Adipose tissue (tissue), 3 donors: ENCODE measurements around the gene SFXN4. TPM values are rescaled to one million over a fixed set of nuclear protein-coding genes. Genes with fewer than 3 reads are reported as not detected.

Experiments used
- H3K27ac ChIP-seq: one replicate; pipeline ENCODE4 v1.5.1; 2013; ENCODE audit warnings: low read depth, low read length
- WGBS, 3 donors: extraction: QIAGEN DNeasy Blood & Tissue Kit; methylation state at CpG; one replicate each; pipeline ENCODE4 v1.1.7; 2013; 5-methylcytosine and 5-hydroxymethylcytosine counted together
- polyA plus RNA-seq, 3 donors: library from polyadenylated mRNA; stranded (reverse); fragments of 200-250 nt; gene quantifications; one replicate each; pipeline ENCODE4 v1.2.3, GENCODE V29; 2013
- donor health status: healthy with polysubstance abuse.
- donor health status: Bipolar disorder and iron deficiency.
- donor health status: healthy.

SFXN4 gene, protein sequence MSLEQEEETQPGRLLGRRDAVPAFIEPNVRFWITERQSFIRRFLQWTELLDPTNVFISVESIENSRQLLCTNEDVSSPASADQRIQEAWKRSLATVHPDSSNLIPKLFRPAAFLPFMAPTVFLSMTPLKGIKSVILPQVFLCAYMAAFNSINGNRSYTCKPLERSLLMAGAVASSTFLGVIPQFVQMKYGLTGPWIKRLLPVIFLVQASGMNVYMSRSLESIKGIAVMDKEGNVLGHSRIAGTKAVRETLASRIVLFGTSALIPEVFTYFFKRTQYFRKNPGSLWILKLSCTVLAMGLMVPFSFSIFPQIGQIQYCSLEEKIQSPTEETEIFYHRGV
- 10 to 100 TPM; 20.7 to 32.7 (median 24.5) TPM for polyA plus RNA-seq

DNA sequence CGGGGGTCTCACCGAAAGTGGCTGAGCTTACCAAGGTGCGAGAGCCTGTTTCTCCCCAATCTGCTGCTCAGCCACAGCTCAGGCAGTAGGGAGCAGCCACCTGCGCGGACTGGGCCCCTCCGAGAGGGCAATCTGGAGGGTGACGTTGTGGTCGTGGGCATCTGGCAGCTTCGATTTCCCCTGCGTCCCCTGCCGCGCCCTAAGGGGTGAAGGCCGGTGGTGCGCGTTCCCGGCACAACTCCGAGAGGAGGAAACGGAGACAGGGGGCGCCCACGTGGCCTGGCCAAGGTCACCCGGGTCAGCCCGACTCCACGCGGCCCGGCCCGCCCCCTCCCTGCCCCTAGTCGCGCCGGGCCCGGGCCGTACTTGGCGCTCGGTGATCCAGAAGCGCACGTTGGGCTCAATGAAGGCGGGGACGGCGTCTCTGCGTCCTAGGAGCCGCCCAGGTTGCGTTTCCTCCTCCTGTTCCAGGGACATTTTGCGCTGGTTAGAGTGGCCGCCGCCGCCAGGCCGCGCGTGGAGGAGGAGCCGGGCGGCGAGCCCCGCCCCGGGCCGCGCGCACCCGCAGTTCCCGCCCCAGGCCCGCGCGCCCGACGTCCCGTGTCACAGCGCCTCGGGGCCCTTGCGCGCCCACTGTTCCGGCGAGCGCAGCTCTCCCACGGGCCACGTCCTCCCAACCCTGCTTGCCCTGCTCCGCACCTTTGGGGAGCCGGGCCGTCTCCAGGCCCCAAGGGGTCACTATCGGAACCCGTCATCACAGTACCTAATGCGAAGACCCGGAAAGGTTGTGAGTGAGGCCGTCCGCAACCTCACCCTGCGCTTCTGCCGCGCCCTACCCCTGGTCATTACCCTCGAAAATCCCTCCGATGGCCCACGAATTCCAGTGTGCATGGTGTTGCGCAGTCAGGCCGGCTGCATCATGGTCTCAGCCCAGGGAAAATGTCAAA is at the start of gene SFXN4:
Gene SFXN4, minus strand, starts transcription at position 544 of the 947 bp plus-strand sequence. Its CDS starts 67 bp downstream, at position 477.
- 0 to 1% (median 1%) methylated on average over 74 to 90 of the region's 90 CpGs for WGBS, 3 donors
- peak within 1 kb of the TSS; percentile 30 for H3K27ac ChIP-seq

DNA sequence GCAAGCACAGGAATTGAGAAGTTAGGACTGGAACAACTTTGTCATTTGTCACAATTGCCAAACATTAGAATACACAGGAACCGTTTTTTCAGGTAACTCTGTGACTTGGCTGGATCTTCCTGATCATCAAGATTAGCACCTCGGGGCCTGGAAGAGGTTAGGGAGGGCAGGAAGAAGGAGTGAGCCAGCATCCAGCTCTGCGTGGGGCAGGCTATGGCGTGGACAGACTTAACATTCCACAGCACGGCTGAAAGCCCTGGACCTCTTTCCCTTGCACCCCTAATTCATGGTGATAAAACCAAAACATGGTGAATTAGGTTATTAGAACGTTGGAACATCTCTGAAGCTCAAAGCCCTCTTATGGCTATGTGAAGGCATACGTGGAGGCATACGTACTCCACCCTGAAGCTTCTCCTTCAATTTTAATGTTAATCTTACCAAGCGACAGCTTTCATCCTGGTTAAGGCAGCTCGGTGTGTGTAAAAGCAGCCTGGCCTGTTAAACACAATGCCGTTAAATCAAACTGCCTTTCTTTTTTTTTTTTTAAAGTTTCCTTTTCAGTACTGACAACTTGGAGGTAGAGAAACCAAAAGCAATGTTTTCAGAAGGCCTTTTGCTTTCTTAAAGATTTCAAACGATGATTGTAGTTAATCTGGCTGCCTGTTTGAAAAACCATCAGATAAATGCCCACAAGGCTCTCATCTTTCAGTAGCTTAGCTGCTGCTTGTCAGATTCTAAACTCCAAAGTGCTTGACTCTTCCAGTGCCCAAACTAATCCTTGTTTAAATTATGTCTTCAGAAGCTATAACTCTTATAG is 46.3 kb upstream of the SFXN4 start:
- WGBS, 3 donors = 35 to 60% (median 37%) methylated on average over 12 of the region's 12 CpGs
- H3K27ac ChIP-seq = no peak overlapping the region

DNA sequence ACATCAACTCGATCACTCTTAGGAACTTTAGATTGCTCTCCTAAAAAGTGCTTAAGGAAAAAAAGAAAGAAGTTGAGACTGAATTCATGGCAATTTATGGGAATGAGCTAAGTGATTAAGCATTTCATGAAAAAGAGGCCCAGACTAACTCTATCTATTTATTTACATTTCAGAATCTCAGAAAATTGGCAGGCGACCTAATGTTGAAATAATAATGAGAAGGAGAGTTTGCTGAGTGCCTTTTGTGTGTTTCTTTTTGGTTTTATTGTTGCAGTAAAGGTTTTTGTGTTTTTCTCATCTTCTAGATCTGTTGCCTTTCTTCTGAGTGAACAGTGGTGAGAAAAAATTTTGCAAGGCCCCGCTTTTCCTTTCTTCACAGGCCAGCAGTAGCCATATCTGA is 45.7 kb upstream of the SFXN4 start:
- WGBS, 3 donors = 71 to 80% (median 75%) methylated on average over 3 of the region's 3 CpGs
- no peak overlapping the region for H3K27ac ChIP-seq

DNA sequence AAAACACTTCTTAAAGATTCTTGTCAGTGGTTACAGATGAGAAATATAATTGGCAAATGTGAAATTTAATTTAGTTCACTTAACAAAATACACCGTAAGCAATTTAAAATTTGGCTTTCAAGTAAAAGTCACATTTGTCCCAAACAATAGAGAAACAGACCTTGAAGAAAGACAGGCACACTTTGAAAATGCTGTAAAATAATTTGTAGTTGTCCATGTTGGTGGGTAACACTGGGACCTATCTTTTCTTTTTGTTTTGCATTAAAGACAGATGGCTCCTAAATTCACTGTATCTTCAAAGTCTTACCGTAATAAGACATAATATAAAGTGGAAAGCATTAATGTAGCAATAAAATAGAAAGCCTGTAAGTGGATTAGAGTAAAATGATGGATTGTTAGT is 45.1 kb upstream of the SFXN4 start:
- H3K27ac ChIP-seq = no peak overlapping the region
- 72 to 96% (median 81%) methylated on average over 2 of the region's 2 CpGs for WGBS, 3 donors

DNA sequence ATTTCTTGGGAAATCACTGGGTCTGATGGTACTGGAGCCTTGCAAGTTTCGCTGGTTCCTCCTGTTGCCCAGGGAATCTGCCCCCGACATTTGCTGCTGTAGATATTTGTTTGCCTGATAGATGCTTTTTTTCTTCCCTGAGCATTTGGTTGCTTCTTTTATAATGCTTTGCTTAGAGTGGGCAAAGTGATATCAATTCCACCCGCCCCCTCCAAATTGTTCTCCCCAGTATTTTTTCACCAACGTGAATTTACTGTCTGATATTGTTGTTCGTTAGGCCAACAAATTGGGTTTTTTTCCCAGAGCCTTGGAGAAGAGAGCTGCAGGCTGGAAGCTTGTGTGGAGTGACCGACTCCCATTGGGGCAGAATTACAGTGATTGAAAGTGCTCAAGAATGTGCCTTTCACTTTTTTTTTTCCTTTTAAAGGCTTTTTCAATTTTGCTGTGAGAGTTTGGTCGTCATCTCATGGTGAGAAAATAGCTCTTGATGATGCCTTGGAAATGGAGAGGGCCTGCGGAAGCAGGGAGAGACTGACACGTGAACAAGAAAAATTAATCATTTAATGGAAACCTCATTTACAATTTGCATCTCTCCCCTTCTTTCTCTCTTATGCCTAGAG is 44.3 kb upstream of the SFXN4 start:
- no peak overlapping the region for H3K27ac ChIP-seq
- whole genome bisulfite sequencing, 3 donors = 35 to 50% (median 44%) methylated on average over 9 of the region's 9 CpGs

DNA sequence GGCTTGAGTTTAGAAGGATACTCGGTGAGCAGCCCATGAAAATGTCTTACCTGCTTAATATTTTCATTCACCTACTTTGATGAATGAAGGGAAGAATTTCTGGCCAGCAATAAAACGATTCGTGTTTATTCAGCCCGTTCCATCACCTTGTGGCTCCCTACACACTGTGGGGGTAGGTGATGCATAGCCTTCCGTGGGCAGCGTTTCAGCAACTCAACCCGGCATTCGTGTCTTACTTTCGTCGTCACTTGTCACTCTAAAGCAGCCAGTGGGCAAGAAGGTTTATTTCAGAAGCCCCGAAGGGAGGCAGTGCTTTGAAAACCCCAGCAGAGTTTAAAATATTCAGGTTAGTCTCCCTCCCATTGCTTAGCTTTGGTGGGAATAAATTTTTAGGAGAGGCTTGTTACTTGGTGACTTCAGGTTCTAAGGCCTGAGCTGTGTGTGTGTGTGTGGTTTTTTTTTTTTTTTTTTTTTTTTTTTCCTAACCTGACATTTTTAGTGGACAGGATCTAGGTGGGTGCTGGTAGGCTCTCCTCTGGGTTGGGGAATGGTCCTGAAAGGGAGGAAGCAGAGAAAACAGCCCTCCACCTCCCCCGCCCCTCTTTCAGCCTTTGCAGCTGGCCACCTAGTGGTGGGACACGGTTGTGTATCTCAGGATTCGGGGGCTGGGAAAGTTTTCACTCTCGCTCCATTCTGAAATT is 43.7 kb upstream of the SFXN4 start:
- H3K27ac ChIP-seq = no peak overlapping the region
- WGBS, 3 donors = 9 to 36% (median 9%) methylated on average over 15 of the region's 15 CpGs

DNA sequence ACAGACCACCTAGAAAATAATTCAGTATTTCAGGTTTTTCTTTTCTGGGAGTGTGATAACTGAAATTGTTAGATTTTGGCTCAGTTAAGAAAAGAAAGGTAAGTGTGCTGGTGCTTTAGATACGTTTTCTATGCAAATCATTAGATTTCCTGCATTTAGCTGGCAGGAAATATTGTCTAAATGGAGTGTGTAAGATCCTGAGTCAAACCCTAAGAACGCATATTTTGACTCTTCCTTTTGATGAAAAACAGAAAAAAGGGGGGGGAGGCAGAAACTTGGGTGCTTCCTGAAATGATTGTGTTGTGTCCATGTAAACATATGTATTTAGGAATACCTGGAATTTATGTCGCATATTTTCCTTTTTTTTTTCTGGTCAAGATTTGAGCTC is 43.0 kb upstream of the SFXN4 start:
- 0 to 22% (median 3%) methylated on average over 3 of the region's 3 CpGs for WGBS, 3 donors
- H3K27ac ChIP-seq = no peak overlapping the region

DNA sequence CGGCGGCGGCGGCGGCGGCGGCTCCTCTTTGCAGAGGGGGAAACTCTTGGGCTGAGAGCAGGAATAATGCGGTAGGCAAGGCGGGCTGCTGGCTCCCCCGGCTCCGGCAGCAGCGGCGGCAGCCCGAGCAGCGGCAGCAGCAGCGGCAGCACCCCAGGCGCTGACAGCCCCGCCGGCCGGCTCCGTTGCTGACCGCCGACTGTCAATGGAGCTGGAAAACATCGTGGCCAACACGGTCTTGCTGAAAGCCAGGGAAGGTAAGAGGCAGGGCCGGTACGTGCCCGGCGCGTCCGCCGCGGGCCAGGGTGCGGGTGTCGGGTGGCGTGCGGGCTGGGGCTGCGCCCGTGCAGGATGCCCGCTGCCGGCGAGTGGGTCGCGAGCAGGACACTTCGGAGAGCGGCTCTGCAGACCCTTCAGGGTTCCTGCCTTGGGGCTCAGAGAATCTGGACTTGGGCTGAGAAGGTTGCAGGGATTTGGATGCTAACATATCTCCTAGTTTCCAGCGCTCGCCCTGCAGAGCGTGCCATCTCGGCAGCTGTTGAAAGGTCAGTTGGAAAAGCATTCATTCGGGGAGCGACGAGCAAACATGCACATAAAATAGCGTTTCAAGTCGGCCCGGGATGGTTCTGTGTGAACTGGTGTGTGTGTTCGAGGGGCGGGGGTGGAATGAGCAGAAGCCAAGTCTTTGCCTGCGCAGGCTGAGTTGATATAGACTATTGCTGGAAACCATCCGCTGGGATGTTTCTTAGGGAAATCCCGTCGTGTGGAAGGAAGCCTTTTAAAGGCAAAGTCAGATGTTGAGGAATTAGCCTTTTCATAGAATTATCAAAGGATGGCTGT is 42.4 kb upstream of the SFXN4 start:
- peak overlapping the region; percentile 6 for H3K27ac ChIP-seq
- WGBS, 3 donors = 0% methylated on average over 49 to 61 of the region's 62 CpGs

DNA sequence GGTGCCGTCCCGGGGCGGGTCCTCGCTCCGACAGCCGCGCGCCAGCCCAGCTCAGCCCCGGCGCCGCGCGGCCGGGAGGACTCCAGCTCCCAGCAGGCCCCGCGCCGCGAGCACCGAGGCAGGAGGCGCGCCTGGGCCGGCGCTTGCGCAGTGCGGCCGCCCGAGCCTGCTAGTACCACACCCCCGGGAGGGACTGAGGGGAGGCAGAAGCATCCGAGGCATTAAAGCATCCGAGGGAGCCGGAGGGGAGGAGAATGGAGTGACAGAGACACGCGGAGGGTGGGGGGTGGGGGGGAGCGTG is 41.8 kb upstream of the SFXN4 start, which contains the start of gene GRK5:
Gene GRK5, plus strand, starts transcription at position 206 of the 301 bp plus-strand sequence. CDS start 347 bp downstream, outside the sequence.
- peak within 1 kb of the TSS; percentile 83 for H3K27ac ChIP-seq
- WGBS, 3 donors = 0 to 1% (median 0%) methylated on average over 24 to 33 of the region's 34 CpGs

DNA sequence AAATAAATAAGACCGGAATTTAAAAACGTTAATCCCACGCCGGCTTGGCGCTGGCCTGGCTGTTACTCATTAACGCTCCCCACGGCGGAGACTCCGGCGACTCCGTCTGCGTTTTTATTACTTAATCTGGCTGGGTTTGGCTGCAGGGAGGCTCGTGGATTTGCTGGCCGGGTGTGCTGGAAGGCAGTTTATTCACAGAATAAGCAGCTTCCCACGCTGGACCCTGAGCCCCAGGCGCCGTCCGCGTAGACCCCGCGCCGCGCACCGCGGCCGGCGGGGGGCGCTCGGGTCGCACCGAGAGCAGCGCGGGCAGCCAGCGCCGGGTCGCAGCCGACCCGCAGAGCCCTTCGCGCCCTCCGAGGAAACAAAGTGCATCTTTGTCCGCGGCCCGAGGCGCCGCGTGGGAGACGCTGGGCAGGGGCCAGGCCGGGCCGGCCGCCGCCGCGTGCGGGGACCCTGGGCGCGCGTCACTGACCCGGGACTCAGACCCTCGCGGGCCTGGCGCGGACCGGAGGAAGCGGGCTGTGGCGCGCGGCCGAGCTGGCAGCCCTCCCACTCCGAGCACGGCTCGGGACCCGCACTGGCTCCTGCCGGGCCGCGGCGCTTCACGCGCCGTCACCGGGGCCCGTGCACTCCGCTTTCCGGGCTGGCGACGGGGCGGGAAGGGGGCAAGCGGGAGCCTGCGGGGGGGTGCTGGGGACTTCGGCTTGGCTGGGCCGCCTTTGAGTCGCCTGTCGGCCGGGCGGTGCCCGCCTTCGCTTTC is 41.3 kb upstream of the SFXN4 start:
- WGBS, 3 donors = 0 to 1% (median 0%) methylated on average over 59 to 97 of the region's 97 CpGs
- H3K27ac ChIP-seq = peak overlapping the region; percentile 83

DNA sequence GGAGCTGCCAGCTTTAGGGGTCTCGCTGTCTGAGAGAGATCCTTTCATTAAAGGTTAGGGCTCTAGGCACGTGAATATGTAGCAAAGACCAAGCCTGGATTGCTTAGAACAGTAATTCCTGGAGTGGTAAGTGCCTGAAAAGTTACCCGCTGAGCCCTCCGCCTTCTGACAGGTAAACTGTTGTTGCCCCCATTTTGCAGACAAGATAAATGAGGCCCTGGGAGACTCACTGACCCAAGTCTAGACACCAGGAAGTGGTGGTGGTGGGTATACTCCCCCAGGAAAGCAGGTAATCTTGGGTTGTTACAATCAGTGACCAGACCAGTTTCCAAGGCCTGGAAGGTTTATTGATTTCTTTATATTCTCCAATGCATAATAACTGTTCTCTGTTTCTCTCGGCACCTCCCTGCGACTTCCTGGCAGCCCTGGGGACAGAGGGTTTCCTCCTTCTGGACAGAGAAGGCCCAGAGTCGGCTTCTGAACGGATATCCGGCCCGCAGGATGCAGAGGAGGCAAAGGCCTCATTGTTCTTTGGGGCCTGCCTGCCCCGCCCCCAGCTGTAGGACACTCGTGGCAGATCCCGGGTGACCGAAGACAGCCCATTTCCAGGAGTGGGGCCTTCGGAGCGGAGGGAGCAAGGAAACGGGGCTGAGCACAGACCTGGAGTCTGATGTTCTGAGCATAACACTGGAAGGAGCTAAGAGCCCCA is 40.5 kb upstream of the SFXN4 start:
- H3K27ac ChIP-seq = peak overlapping the region; percentile 83
- WGBS, 3 donors = 25 to 32% (median 26%) methylated on average over 17 of the region's 17 CpGs

DNA sequence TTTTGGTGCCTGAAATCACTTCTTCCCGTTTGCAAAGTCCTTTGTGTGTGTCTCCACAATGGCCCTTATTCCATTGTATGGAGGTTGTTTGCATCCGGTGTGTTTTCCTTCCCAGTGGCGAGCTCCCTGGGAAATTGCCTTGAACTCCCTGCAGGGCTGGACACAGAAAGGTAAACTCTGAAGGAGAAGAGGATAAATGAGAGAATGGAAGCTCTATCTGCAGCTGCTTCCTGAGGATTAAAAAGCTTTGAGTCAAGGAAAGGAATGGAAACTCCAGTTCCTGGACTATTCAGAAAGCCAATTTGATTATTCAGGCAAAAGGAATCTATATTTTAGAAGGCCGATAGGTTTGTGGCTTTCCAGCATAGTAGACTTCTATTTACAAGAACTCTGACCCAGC is 37.5 kb upstream of the SFXN4 start:
- WGBS, 3 donors = 53 to 76% (median 65%) methylated on average over 4 of the region's 4 CpGs
- H3K27ac ChIP-seq = no peak overlapping the region

DNA sequence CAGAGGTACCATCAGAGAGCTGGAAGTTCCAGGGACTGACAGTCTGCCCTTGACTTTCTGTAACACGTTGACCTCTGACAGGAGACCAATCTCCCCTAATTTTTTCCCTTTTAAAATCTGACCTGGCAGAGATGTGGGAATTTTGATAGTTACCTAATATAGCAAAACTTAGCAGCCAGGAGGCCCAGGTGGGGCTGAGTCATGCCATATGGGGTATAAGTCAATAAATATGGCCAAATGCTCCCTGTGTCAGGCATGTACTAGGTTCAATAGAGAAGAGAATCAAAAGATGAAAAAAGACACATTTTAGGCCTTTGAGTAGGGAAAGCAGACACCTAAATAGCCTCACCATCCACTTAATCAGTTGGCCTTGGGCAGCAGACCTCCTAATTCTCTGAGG is 35.7 kb upstream of the SFXN4 start:
- H3K27ac ChIP-seq = no peak overlapping the region
- 71 to 91% (median 77%) methylated on average over 1 of the region's 1 CpG for WGBS, 3 donors

DNA sequence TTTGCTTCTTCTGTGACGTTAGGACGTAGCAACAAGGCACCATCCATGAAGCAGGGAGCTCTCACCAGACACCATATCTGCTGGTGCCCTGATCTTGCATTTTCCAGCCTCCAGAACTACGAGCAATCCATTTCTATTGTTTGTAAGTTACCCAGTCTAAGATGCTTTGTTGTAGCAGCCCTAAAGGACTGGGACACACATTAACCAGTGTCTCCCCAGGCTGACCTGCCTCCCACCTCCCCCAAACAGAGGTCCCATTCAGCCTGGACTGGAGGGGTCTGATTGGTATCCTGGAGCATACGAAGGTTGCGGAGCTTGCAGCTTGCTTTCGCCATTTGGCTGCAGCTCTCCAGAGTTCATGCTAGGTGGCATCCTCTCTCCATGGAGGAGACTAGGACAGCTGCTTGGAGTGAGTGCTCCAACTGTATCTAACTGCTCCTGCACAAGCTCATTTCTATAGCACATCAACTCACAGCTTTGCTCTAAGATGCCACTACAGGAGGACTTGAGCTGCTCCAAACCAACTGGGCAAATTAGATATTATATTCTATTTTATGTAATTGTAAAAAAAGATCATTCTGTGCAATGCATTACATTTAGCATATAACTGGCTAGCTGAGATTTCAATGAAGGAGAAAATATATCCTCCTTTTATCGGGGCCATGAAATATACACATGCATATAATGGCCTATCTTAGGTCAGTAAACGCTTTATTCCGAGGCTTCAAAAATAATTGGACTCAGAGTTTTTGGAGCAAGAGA is 33.9 kb upstream of the SFXN4 start:
- H3K27ac ChIP-seq = no peak overlapping the region
- 41 to 47% (median 44%) methylated on average over 9 of the region's 9 CpGs for WGBS, 3 donors

DNA sequence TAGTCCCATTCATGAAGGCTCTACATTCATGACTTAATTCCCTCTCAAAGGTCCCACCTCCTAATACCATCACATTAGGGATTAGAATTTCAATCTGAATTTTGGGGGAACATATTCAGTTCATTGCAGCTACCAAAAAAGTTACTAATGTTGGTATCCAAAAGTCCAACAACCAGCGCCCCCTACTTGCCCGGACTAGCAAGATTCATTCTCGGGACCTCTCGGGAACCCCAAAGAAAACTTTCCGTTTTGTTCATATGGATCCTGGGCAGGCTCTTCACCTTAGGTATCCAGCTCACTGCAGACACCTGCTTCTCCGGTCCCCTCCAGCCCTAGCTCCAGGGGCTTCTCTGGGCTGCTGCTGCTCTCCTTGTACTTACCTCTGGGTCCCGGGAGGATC is 32.9 kb upstream of the SFXN4 start:
- WGBS, 3 donors = 35 to 45% (median 38%) methylated on average over 7 of the region's 7 CpGs
- no peak overlapping the region for H3K27ac ChIP-seq
